Raji (cell line): ENCODE results near the gene NEK8.

Source experiments
- POLR2A ChIP-seq: IDR thresholded peaks from 2 replicates; pipeline ENCODE4 v1.6.1; 2011; ENCODE audit warnings: low read depth, low read length, control low read depth; ENCODE audit not compliant: insufficient read depth

Gene NEK8

DNA sequence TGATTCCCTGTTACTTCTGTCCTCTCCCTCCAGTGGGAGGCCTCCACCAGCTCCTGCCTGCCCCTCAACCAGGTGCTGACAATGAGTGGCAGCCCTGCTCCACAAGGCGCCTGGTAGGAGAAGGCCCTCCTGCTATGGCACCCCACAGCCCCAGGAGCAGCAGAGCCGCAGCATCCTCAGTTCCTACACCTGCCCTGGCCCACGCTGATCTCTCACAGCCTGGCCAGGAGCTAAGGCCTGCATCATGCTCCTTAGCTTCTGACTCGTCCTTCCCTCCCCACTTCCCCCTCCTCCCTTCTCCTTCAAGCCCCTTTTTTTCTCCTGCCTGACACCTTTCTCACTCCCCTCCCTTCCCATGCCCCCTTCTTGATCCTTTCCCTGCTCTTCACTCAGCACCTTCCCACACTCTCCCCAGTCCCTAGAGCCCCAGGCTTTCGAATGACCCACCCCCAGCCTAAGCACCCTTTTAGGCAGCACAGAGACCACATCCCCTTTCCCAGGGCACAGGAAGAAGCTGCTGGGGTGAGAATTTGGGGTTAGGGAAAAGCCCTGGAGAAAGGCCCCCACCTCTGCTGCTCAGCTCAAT, 23.4 kb upstream of the NEK8 start:
- TF ChIP-seq POLR2A, result no peak

DNA sequence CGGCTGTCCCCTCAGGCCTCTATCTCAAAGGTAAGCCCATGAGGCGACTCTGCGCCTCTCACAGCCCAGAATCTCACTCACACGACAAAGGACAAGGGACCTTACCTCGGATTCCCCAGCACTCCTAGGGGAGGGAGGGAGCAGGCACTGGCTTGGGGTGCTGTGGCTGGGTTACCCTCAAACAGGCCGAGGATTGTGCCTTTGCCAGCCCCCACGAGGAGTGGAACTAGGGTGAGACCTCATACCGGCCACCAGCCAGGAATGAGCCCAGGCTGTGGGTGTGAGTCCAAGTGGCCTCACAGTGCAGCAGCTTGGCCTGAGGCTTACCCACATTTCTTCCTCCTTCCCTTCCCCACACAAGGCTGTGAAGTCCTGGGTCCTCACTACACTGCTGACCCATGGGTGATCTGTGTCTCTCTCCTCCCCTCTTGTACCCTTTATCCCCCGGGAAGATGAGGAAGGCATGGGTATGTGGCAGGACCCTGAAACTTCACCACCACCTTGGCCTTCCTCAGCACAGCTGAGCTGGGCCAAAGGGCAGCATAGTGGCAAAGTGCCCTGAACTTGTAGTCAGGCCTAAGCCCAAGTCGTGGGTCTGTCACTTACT, 22.8 kb upstream of the NEK8 start:
- no peak for TF ChIP-seq POLR2A

DNA sequence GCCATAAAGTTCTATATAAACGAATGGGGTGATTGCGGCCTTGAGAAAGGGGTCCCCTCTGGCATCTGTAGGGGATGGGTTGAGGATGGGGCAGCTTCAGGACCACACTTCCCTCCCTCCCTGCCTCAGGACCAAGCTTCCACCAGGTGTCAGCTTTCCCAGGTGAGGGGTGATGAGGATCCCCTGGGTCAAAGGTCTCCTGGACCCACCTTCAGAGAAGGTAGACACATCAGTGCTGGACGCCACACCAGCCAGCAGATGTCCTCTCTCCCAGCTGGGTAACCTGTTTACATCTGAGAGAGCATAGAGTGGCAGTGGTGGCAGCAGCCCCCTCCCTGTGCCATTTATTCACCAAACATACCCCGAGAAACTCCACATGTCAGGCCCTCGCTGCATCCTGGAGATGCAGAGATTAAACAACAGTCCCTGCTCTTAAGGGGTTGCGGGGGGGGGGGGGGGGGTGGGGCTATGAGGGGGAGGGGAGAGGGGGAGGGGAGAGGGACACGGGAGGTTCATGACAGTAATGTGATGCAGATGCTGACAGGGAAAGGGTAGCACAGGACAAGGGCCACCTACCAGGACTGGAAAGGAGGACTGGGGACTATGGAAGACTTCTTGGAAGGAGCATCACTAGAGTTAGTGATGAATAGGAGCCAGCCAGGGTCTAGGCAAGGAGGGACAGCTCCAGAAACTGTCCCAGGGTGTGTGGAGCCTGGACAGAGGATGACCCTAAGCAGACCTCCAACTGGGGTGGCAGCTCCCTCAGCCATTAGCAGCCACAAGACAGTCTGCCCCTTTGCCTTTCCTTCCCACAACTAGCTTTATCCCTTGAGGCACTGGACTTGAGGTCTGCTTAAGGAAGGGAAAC, 21.9 kb upstream of the NEK8 start:
- no peak for TF ChIP-seq POLR2A

DNA sequence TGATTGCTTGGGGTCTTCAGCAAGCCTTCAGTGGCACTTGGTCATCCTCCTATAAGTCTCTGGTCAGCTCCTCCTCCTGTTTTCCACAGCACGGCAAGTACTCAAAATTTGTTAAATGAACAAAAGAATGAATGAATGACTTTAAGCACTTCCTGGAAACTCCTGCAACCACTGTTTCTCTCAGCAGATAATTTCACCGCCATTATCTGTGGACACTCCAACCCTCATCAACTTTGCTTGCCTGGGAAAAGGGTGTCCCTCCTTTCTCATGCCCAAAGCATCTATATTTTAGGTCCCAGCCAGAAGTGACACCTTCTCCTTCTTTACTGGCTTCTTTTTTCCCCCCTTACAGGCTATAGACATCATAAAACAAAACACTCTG, 21.3 kb upstream of the NEK8 start:
- no peak for TF ChIP-seq POLR2A

DNA sequence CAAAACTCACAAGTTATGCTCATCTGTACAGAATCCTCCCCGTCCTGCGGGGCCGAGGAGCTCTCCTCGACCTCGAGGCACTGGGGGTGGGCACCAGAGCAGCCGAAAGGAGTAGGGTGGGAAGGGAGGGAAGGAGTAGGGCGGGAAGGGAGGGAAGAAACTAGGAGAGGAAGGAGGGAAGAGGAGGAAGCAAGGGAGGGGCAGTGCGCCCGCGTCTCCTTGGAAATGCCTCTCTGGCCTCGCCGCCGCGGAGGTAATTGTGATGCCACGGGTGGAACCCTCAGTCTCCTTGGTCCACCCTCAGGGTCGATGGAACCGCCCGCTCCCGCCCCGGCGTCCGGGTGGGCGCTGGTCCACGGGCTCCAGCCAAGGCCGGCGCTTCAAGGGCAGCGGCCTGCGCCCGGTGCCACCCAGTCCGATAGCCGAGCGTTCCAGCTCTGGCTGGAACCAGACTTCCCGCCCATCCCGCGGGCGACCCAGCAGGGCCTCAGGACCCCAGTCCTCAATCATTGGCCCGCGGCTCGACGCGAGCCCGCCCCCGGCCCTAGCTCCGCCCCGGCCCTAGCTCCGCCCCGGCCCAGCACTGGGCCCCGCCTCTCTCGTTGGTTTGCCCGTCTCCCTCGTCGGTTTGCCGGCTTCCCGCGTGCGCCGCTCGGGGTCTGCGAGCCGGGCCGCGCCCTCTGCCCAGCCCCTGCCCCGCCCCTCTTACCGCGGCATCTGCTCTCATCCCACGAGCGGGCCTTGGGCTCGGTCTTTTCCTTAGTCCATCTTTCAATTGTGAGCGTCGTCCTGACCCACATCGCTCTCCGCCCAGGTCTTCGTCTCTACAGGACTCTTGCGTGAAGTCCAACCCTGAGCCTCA, 17.5 kb upstream of the NEK8 start:
- TF ChIP-seq POLR2A, result peak; percentile 87

DNA sequence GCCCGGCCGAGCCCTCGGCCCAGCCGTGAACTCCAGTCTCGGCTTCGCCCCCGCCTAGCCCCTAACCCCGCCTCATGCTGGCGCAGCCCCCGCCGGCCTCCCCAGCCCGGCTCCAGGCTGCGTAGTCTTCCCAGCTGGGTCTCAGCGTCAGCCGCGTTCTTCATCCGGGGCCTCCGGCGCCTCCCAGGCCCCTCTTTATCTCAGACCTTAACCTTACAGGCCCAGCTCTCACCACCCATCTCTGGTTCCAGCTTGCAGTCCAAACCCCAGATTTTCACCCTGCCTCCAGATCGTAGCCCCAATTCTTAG, 16.9 kb upstream of the NEK8 start, which contains the start of gene PROCA1:
Gene PROCA1 (minus strand): TSS at position 166 of the 309 bp plus-strand sequence. CDS start 228 bp downstream, outside the sequence.
- no peak for TF ChIP-seq POLR2A

DNA sequence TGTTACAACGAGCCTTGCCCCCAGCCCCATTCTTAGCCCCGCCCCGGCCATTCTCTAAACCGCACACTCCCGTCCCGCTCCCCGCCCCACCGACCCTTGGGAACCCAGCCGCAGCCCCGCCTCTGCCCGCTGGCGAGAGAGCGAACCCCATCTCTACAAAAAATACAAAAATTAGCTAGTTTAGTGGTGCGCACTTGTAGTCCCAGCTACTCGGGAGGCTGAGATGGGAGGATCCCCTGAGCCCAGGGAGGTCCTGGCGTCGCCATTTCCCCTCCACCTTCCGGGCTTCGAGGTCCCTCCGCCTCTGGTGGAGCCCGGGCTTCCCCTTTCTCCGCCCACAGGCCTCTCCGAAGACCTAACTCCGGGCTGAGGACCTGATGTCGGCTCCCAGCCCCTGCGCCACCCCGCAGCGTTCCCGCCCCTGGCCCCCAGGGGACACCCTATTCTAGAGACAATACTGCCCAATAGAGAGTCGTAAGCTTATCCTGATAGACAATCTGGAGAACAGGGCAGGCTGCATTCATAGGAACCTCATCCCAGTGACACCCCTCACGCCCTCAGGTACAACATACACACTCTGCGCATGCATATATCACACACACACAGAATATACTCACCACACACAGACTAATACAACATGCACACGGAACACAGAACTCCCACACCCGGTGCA, 16.4 kb upstream of the NEK8 start:
- no peak; the same call in 1 of the 2 replicates for TF ChIP-seq POLR2A

DNA sequence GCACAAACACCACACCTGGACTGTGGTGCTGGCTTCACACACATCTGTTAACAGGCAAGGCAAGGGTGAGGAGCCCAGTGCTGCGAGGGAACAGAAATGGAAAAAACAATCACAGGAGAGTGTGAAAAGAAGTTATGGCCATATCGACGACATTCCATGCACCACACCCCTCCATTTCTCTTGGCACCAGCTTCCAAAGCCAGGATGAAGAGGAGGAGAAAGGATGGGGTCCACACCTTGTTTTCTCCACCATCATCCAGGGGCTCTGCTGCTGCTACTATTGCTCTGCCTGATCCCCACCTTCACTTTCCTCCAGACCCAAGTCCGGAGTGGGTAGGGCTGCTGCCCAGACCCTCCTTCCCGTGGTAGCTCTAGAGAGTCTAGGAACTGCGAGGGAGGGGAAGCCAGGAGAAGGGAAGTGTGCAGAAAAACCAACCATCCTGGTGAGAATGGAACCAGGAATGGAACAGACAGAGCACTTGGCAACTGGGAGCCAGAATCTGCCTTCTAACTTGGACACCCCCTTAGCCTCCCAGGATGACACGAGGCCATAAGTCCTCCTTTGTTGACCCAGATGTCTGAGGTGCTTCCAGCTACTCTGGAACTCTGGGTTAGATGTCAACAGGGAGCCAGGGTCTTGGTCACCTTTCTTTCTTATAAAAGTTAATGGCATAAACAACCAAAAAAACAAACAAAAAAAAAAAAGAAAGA, 15.7 kb upstream of the NEK8 start:
- no peak for TF ChIP-seq POLR2A

DNA sequence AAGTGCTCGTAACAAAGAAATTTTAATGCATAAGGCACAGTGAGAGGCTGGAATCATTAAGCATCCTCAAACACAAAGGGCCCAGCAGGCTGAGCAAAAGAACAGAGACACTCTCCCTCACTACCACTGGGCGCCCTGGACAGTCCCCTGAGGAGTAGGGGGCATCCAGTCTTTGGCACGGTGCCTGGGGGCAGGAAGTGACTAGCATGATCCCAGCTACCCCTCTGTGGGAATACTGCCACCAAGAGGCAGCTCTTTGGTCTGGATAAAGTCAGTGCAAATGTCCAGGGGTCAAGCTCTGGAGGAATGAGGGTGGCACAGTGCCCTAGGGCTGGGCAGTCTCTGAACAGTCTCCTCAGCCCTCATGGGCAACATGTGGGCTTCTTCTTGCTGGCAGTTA, 14.3 kb upstream of the NEK8 start:
- no peak for TF ChIP-seq POLR2A

DNA sequence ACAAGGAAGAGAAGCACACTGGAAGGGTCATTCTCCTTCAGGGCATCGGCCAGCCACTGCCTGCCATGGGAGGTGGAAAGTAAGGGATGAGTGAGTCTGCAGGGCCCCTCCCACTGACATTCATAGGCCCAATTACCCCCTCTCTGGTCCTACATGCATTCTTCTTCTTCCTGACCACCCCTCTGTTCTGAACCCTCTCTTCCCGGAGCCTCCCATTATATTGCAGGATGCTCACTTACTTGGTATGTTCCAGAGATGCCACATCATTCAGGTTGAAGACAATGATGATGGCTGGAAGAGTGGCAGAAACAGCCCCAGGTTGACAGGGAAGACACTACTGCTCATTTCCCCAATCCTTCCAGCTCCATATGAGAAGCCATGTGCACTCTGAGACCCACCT, 13.4 kb upstream of the NEK8 start:
- no peak for TF ChIP-seq POLR2A

DNA sequence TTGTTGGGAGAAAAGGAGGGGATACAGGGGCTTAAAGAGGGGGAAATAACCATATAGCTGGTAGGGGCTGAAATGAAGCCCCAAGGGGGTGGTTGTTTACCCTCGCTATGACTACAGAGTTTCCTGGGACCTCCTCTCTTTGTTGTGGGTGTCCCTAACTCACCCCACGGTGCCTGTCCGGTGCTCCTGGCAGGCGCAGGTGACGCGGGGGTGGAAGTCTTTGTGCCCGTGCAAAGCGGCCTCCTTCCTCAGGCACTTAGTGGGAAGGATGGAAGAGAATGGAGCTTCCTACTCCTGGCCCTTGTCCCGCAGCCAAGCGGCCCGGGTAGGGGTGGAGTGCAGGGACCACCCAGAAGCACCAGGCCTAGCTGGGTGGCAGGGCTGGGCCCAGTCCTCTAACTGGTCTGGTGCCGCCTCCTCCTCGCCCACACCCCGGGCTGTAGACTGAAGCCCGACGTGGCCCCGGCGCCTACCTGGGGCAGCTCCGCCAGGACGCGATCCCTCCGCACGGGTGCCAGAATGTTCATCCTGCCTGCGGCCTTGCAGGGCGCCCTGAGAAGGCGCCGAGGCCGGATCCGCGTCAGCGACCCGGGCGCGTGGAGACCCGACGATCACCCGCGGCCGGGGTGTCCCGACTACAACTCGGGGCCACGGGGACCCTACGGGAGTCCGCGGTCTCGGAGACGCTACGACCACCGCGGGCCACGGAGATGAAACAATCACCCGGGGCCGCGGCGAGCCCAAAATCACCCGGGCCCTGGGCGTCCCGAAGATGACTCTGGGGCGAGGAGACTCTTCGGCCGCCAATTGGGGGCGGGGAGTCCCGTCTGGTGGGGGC, 11.6 kb upstream of the NEK8 start:
- TF ChIP-seq POLR2A, result no peak

DNA sequence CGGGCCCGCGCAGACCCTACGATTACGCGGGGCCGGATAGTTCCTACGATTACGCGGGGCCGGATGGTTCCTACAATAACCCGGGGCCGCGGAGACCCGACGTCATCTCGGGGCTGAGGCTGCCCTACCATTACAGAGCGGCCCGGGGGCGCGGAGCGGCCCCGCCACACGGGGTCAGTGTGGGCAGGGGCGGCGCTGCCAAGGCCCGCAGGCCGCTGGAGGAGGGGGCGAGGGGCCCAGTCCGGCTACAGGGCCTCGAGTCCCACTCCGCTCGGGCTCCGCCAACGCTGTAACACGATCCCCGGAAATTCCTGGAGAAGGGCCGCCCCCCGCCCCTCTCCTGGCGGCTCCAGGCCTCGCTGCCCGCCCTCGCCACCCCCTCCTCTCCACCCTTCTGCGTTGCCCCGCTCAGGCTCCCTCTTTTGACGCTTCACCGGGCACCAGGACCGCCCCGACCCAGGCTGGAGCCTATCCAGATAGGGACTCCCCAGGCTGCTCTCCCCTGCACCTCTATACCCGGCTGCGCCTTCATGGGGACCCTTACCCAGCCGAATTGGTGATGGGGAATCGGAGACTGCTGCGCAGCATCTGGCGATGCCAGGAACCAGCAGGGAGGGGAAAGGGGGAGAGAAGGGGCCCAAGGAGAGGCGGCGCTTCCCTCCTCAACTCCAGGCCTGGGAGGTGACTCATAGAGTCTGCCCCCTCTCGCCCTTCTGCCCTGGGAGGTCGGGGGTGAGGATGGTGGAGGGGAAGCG, 10.8 kb upstream of the NEK8 start, which contains the start of gene RAB34:
Gene RAB34 (minus strand): TSS at position 291 of the 755 bp plus-strand sequence. CDS start 602 bp downstream, outside the sequence.
- no peak for TF ChIP-seq POLR2A

DNA sequence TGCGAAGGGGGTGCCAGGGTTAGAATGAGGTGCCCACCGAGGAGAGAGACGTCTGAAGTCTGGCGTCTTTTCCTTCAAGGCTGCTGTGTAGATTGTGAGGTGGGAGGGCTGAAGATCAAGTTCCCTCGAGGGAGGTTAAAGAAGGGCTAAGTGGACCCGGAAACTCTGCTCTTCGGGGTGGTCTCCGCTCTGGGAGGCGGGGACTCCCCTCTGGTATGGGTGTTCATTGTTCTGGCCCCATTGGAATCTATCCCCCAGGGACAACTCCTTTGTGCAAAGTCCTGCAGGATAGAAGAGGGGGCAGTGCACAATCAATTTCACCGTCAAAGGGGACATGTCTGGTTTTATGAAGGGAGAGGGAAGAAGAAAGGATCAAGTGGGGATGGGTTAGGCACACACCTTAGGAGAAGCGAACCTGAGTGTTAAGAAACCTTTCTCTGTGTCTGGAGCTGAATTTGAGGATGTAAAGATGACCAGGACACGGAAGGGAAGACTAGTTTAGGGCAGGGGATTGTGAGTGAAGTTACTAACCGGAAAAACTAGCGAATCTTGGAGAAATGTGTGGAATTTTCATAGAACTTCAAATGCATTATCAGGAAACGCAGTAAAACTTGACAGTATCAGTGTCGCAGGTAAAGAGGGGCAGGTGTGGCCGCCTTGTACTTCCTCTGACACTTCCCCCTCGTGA, 10.1 kb upstream of the NEK8 start:
- TF ChIP-seq POLR2A, result no peak
